ENCODE measurements around the gene KIF4B. TPM values are rescaled to one million over a fixed set of nuclear protein-coding genes. Genes with fewer than 3 reads are reported as not detected.

Gene KIF4B
- total RNA-seq, 4 donors from 2014 or later, result not detected

- WGBS, 2 donors, result 11 to 27% methylated on average over 4 of the region's 4 CpGs
- Histone ChIP-seq H3K4me1 (no peaks in the 10 kb centered on the region), H3K27ac (no peak overlapping the region), H3K9me3 (no peaks in the 10 kb centered on the region), H3K4me3 (no peak overlapping the region), H3K36me3 (no peaks in the 10 kb centered on the region), H3K27me3 (no peaks in the 10 kb centered on the region)
- no peak for DNase-seq (ENCODE audit: low spot score in 2 of 2)
- TF ChIP-seq EP300 (IDR thresholded peaks at IDR 0.05) (no peak), CTCF (IDR thresholded peaks at IDR 0.05) (no peak), POLR2A (IDR thresholded peaks at IDR 0.05) (no peak)
Observed at GRCh38 chr5:155053501-155053900, 39.9 kb downstream of the KIF4B start.

DNA sequence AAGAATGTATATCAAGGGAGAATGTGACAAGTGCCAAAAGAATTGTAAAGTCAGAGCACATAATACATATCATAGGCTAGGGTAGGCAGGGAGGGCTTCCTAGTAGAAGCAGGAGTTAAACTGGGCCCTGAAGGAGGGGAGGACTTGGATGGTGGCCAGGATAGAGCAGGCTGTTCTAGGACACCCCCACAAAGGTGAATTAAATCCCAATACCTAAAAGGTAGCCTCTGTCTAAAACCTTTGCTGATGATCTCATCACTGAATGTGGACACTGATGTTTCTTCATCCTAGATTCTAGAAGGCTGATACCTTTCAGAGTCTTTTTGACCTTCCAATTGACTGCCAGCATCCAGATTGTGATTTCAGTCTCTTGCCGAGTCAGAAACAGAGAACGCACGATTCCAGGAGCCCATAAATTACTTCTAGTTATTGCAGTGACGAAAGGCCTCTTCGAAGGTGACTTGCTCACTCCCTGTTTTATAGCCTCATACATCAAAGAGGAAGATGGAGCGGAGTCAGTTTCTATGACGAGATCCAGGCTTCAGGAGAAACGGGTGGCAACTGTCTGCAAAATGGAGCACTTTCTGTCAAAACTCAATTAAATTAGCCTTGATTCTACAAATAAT, 43.2 kb downstream of the KIF4B start:
- Histone ChIP-seq H3K27me3 (no peaks in the 10 kb centered on the region), H3K9me3 (peaks cover 0 to 3% (median 0%) of the 10 kb centered on the region in 4 donors), H3K4me3 (no peak overlapping the region), H3K4me1 (no peaks in the 10 kb centered on the region), H3K36me3 (no peaks in the 10 kb centered on the region), H3K27ac (no peak overlapping the region)
- TF ChIP-seq CTCF (IDR thresholded peaks at IDR 0.05) (no peak), POLR2A (IDR thresholded peaks at IDR 0.05) (no peak), EP300 (IDR thresholded peaks at IDR 0.05) (no peak)
- no peak for DNase-seq (ENCODE audit: low spot score in 2 of 2)
- 31 to 38% methylated on average over 8 of the region's 8 CpGs for WGBS, 2 donors

GRCh38 chr5:155057626-155058025, 44.1 kb downstream of the KIF4B start:
- TF ChIP-seq EP300 (IDR thresholded peaks at IDR 0.05) (no peak), POLR2A (IDR thresholded peaks at IDR 0.05) (no peak), CTCF (IDR thresholded peaks at IDR 0.05) (no peak)
- WGBS, 2 donors, result 92 to 94% methylated on average over 1 of the region's 1 CpG
- Histone ChIP-seq H3K4me1 (no peaks in the 10 kb centered on the region), H3K36me3 (no peaks in the 10 kb centered on the region), H3K27me3 (no peaks in the 10 kb centered on the region), H3K9me3 (peaks cover 0 to 3% (median 0%) of the 10 kb centered on the region in 4 donors), H3K27ac (no peak overlapping the region), H3K4me3 (no peak overlapping the region)
- DNase-seq (ENCODE audit: low spot score in 2 of 2), result no peak

DNA sequence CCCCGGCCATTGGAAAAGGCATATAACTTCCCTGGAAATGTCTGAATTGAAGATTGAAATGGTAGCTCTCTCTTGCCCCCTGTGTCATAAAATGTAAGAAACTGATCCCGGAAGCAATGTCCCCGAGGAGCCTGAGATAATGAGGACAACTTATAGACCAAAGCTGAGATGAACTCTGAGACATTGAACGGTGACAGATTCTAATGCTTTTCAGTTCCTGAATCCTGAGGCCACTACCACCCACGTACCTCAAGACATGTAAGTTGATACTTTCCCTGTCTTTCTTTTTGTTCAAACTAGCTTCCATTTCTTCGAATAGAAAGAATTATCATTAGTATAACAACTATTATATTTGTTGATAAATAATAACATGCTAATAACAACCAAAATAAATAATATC, 51.0 kb downstream of the KIF4B start:
- no peaks in the 10 kb centered on the region for H3K36me3 ChIP-seq
- no peak overlapping the region for H3K27ac ChIP-seq
- H3K4me3 ChIP-seq, result no peak overlapping the region
- no peak for DNase-seq (ENCODE audit: low spot score in 2 of 2)
- H3K9me3 ChIP-seq, result peaks cover 0 to 3% (median 0%) of the 10 kb centered on the region in 4 donors
- H3K27me3 ChIP-seq, result no peaks in the 10 kb centered on the region
- no peaks in the 10 kb centered on the region for H3K4me1 ChIP-seq
- WGBS, 2 donors, result 56 to 59% methylated on average over 6 of the region's 6 CpGs
- TF ChIP-seq CTCF (IDR thresholded peaks at IDR 0.05) (no peak), EP300 (IDR thresholded peaks at IDR 0.05) (no peak), POLR2A (IDR thresholded peaks at IDR 0.05) (no peak)

GRCh38 chr5:155066886-155067595, 53.5 kb downstream of the KIF4B start:
- TF ChIP-seq POLR2A (IDR thresholded peaks at IDR 0.05) (no peak), CTCF (IDR thresholded peaks at IDR 0.05) (no peak)
- 88 to 94% methylated on average over 9 of the region's 9 CpGs for WGBS, 2 donors

More at GRCh38 chr5:155066886-155067595, 53.5 kb downstream of the KIF4B start:
- no peak for DNase-seq (ENCODE audit: low spot score in 2 of 2)
- Histone ChIP-seq H3K36me3 (no peaks in the 10 kb centered on the region), H3K27me3 (no peaks in the 10 kb centered on the region), H3K4me3 (no peak overlapping the region), H3K4me1 (no peaks in the 10 kb centered on the region), H3K9me3 (no peaks in the 10 kb centered on the region), H3K27ac (no peak overlapping the region)

All from tibial nerve (tissue), 4 donors.